Ovary (tissue), 3 donors: Measurements from ENCODE around the gene SPATA9.

ENCODE experiments used
- CTCF ChIP-seq, 3 donors: fragments of 450-650 bp in 2 of 3; fragments of 200-600 bp in 1 of 3; IDR thresholded peaks; one replicate each; pipeline versions ENCODE4 v1.5.1 to v1.8.0; 2016 to 2022; ENCODE audit warnings: antibody characterized with exemption in 3 of 3, mild to moderate bottlenecking in 1 of 3
- POLR2A ChIP-seq: fragments of 450-650 bp; IDR thresholded peaks from one replicate; pipeline ENCODE4 v1.6.1; 2017; ENCODE audit warnings: antibody characterized with exemption, mild to moderate bottlenecking, moderate library complexity
- donor health status: DM: no; HTN: no; CAD: no.

DNA sequence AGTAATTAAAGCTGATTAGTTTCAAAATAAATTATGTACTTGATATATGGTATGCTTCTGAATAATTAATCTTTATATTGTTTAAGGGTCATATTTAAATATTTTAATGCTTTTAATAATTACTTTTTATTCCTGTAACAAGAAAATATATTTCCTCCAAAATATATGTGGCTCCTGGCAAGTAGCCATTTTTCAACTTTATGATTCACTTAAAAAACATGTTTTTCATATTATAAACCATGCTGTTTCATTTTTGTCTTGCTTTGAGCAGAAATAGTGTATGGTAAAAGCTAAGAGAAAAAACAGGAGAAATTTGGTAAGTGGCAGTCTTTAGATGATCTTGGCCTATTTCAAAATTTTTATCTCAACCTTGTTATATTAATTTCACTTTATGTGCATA, 14.6 kb downstream of the SPATA9 start:
- TF ChIP-seq POLR2A (no peak), CTCF (IDR thresholded peaks at IDR 0.05) (no peak)
